ENCODE results near the gene PRKCZ. TPM values are rescaled to one million over a fixed set of nuclear protein-coding genes. Genes with fewer than 3 reads are reported as not detected.
A peak's percentile ranks its signal among the peaks of the same experiment; 100 is the strongest.

Gene PRKCZ
- total and polyA plus RNA-seq, 7 experiments from 2014 or later, result 3.6 to 29.6 (median 24.0) TPM

DNA sequence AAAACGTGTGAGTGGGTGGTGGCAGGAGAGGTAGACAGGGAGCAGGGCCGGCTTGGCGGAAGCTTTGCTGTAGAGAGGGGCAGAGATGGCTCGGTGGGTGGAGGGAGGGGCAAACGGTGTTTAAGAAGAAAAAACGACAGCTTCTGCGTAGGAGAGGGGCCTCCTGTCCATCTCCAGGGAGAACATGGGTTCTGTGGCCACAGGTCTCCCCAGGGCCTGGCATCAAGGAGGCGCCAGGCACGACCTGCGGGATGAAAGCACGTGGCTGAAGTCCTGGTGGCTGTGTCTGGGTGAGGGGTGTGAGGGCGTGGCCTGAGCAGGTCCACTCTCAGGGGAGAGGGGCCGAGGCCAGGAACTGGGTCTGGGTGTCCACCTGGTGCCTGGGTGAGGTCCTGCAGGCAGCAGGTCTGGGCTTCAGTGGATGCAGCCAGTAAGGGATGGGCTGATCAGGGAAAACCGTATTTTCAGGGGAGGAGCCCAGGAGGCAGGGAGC lies 940 bp upstream of the PRKCZ start:
- Histone ChIP-seq H3K27ac (ENCODE audit: low read depth, low read length) (peak overlapping the region; percentile 70), H3K9me3 (ENCODE audit: control insufficient read depth in 2 of 3, low read length in 3 of 3) (no peaks in the 10 kb centered on the region), H3K4me3 (ENCODE audit: low read length) (peak overlapping the region; percentile 73), H3K4me1 (ENCODE audit: control insufficient read depth in 2 of 2, insufficient read depth in 2 of 2, low read length in 2 of 2) (peaks cover 7 to 14% of the 10 kb centered on the region in 2 donors), H3K27me3 (ENCODE audit: control insufficient read depth in 2 of 2, insufficient read depth in 2 of 2, low read length in 2 of 2) (no peaks in the 10 kb centered on the region), H3K36me3 (ENCODE audit: control insufficient read depth in 2 of 3, insufficient read depth in 3 of 3, low read length in 3 of 3) (no peaks in the 10 kb centered on the region)
- ChIA-PET POLR2A (interaction anchor here (0.6 kb wide), 1 partner anchor 80 kb away, joined by 5 read pairs; no protein-coding TSS in a partner anchor), CTCF (interaction anchor here (1.3 kb wide), 1 partner anchor 8 kb away, joined by 5 read pairs; no protein-coding TSS in a partner anchor)
- H3K36me3 Mint-ChIP-seq, result no peaks in the 10 kb centered on the region
- intact Hi-C loops (cut with micrococcal nuclease), result loop anchor here (5.0 to 10.0 kb wide), 2 partner anchors 107 to 144 kb away; no protein-coding TSS in a partner anchor
- H3K27ac Mint-ChIP-seq, result peak overlapping the region in 6 of 9 donors; percentile 5 to 82 (median 50)
- peaks cover 0 to 45% (median 5%) of the 10 kb centered on the region in 5 donors for H3K27me3 Mint-ChIP-seq
- DNase-seq (no peak), ATAC-seq (no peak)
- H3K4me1 Mint-ChIP-seq, result peaks cover 10 to 37% (median 22%) of the 10 kb centered on the region in 7 donors
- H3K9me3 Mint-ChIP-seq, result no peaks in the 10 kb centered on the region
- H3K4me3 Mint-ChIP-seq, result peak overlapping the region; percentile 64 to 89 (median 80)

DNA sequence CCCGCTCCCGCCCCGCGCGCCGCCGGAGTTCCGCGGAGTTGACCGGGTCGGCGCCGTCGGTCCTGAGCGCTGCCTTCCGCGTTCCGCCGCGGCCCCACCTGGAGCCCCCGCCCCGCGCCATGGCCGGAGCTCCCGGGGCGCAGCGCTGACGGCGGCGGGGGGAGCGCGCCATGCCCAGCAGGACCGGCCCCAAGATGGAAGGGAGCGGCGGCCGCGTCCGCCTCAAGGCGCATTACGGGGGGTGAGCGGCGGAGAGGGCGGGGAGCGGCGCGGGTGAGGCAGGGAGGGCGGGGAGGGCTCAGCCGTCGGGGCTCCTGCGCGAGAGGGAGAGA lies 216 bp downstream of the PRKCZ start:
- H3K4me3 ChIP-seq (ENCODE audit: low read length), result peak overlapping the region; percentile 33
- H3K4me1 ChIP-seq (ENCODE audit: control insufficient read depth in 2 of 2, insufficient read depth in 2 of 2, low read length in 2 of 2), result peaks cover 1 to 8% of the 10 kb centered on the region in 2 donors
- peaks cover 0 to 2% (median 0%) of the 10 kb centered on the region in 5 donors for H3K36me3 Mint-ChIP-seq
- H3K27me3 Mint-ChIP-seq, result peaks cover 0 to 42% (median 5%) of the 10 kb centered on the region in 5 donors
- intact Hi-C loops (cut with micrococcal nuclease), result loop anchor here in 1 of 2 donors (1.0 to 2.0 kb wide), 3 partner anchors 83 to 340 kb away; partner anchors contain the start of genes MORN1, RER1 and TMEM52
- peaks cover 8 to 29% (median 16%) of the 10 kb centered on the region in 7 donors for H3K4me1 Mint-ChIP-seq
- H3K27ac Mint-ChIP-seq, result no peak overlapping the region
- peaks cover 0 to 3% (median 0%) of the 10 kb centered on the region in 3 experiments for H3K36me3 ChIP-seq (ENCODE audit: control insufficient read depth in 2 of 3, insufficient read depth in 3 of 3, low read length in 3 of 3)
- POLR2A ChIA-PET, result interaction anchor here (0.6 kb wide), 1 partner anchor 357 kb away, joined by 4 read pairs; no protein-coding TSS in a partner anchor
- H3K27ac ChIP-seq (ENCODE audit: low read depth, low read length), result peak overlapping the region; percentile 57
- H3K27me3 ChIP-seq (ENCODE audit: control insufficient read depth in 2 of 2, insufficient read depth in 2 of 2, low read length in 2 of 2), result no peaks in the 10 kb centered on the region
- no peaks in the 10 kb centered on the region for H3K9me3 ChIP-seq (ENCODE audit: control insufficient read depth in 2 of 3, low read length in 3 of 3)
- no peaks in the 10 kb centered on the region for H3K9me3 Mint-ChIP-seq
- peak overlapping the region in 4 of 10 donors; percentile 45 to 89 (median 65) for H3K4me3 Mint-ChIP-seq
- CTCF ChIA-PET, result no interaction called here
- DNase-seq (peak in 1 of 9 donors; percentile 54), ATAC-seq (peak; percentile 22)

DNA sequence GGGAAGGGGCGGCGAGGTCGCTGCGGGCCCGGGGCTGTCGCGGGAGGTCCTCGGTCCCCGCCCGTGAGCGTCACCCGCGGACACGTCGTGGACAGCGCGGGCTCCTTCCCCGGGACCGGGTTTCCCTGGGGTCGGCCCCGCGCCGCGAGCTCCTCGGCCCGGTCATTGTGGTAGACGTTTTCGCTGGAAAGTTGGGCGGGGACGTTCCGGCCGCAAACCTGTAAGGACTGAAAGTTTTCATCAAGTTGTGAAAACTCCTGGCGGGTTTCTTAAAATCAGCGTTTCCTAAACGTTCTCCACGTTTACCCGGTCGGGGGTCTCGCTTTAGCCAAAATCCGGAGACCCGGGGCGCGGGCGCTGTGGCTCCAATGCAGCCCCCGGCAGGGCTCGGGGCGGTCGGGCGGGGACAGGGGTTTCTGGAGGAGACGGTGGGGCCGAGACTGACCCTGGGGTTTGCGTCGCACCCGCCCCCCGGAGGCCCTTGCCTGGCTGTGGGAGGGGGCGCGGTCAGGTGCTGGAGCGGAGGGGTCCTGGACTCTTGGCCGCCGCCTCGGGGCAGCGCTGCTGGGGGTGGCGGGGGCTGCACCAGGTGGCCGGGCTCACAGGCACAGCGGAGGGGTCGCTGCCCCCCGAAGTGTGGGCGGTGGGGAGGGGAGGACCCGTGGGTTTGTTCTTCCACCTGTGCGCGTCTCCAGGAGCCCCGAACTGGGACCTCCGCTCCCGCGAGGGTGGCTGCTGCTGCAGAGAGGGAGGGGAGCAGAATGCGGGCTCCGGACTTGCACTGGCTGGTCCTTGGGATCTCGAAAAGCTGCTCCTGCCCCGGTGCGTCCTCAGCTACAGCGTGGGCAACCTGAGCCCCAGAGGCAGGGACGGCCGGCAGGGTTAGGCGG lies 827 bp downstream of the PRKCZ start:
- H3K27me3 ChIP-seq (ENCODE audit: control insufficient read depth in 2 of 2, insufficient read depth in 2 of 2, low read length in 2 of 2), result no peaks in the 10 kb centered on the region
- no peak for DNase-seq

DNA sequence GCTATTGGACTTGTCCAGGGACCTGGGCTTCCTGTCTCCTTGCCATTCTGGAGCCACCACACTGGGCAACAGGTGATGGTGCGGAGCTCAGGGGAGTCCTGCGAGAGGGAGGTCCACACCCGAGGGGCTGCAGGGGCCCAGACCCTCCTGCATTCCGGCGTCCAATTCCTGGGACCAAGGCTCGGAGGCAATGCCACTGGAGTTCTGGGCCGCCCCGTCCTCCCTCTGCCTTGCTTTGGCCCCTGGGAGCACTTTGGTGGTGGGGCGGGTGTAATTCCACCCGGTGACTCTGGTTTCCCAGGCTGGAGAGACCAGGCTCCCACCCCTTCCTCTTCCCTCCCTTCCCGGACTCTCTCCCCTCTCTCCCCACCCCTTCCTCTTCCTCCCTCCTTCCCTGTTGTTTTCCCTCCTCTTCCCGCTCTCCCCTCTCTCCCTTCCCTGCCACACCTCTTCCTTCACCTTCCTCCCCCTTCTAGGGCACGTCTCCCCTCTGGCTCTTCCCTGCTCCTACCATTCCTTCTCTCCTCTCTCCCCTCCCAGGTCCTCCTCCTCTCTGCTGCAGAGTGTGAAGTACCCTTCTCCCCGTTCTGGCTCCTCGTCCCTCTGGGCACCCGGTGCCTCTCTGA lies 2.0 kb downstream of the PRKCZ start:
- Mint-ChIP-seq H3K4me1 (peaks cover 4 to 24% (median 11%) of the 10 kb centered on the region in 7 donors), H3K27me3 (peaks cover 0 to 33% (median 5%) of the 10 kb centered on the region in 5 donors), H3K9me3 (no peaks in the 10 kb centered on the region), H3K27ac (no peak overlapping the region), H3K4me3 (peak overlapping the region; percentile 45 to 89 (median 66)), H3K36me3 (peaks cover 0 to 7% (median 0%) of the 10 kb centered on the region in 5 donors)
- DNase-seq (no peak), ATAC-seq (no peak)
- Histone ChIP-seq H3K4me1 (ENCODE audit: control insufficient read depth in 2 of 2, insufficient read depth in 2 of 2, low read length in 2 of 2) (peaks cover 0 to 8% of the 10 kb centered on the region in 2 donors), H3K4me3 (ENCODE audit: low read length) (no peak overlapping the region), H3K36me3 (ENCODE audit: control insufficient read depth in 2 of 3, insufficient read depth in 3 of 3, low read length in 3 of 3) (peaks cover 0 to 16% (median 6%) of the 10 kb centered on the region in 3 experiments), H3K27me3 (ENCODE audit: control insufficient read depth in 2 of 2, insufficient read depth in 2 of 2, low read length in 2 of 2) (no peaks in the 10 kb centered on the region), H3K27ac (ENCODE audit: low read depth, low read length) (no peak overlapping the region), H3K9me3 (ENCODE audit: control insufficient read depth in 2 of 3, low read length in 3 of 3) (no peaks in the 10 kb centered on the region)
- ChIA-PET POLR2A (no interaction called here), CTCF (interaction anchor here (1.4 kb wide), 1 partner anchor 8 kb away, joined by 4 read pairs; no protein-coding TSS in a partner anchor)
- intact Hi-C loops (cut with micrococcal nuclease), result no loop called here

More for the DNA sequence above, 827 bp downstream of the PRKCZ start:
- H3K4me3 Mint-ChIP-seq, result peak overlapping the region in 9 of 10 donors; percentile 45 to 89 (median 69)
- Histone ChIP-seq H3K27ac (ENCODE audit: low read depth, low read length) (peak overlapping the region; percentile 57), H3K36me3 (ENCODE audit: control insufficient read depth in 2 of 3, insufficient read depth in 3 of 3, low read length in 3 of 3) (peaks cover 0 to 9% (median 3%) of the 10 kb centered on the region in 3 experiments), H3K4me1 (ENCODE audit: control insufficient read depth in 2 of 2, insufficient read depth in 2 of 2, low read length in 2 of 2) (peaks cover 0 to 8% of the 10 kb centered on the region in 2 donors), H3K4me3 (ENCODE audit: low read length) (peak overlapping the region; percentile 33), H3K9me3 (ENCODE audit: control insufficient read depth in 2 of 3, low read length in 3 of 3) (no peaks in the 10 kb centered on the region)
- intact Hi-C loops (cut with micrococcal nuclease), result loop anchor here in 1 of 2 donors (1.0 to 2.0 kb wide), 3 partner anchors 82 to 340 kb away; partner anchors contain the start of genes MORN1, RER1 and TMEM52
- H3K27ac Mint-ChIP-seq, result peak overlapping the region in 2 of 9 donors; percentile 28 to 32
- H3K36me3 Mint-ChIP-seq, result peaks cover 0 to 7% (median 0%) of the 10 kb centered on the region in 5 donors
- no peaks in the 10 kb centered on the region for H3K9me3 Mint-ChIP-seq
- ATAC-seq, result no peak
- H3K4me1 Mint-ChIP-seq, result peaks cover 4 to 24% (median 11%) of the 10 kb centered on the region in 7 donors
- POLR2A ChIA-PET, result interaction anchor here (0.6 kb wide), 1 partner anchor 357 kb away, joined by 4 read pairs; no protein-coding TSS in a partner anchor
- CTCF ChIA-PET, result no interaction called here
- H3K27me3 Mint-ChIP-seq, result peaks cover 0 to 36% (median 5%) of the 10 kb centered on the region in 5 donors

DNA sequence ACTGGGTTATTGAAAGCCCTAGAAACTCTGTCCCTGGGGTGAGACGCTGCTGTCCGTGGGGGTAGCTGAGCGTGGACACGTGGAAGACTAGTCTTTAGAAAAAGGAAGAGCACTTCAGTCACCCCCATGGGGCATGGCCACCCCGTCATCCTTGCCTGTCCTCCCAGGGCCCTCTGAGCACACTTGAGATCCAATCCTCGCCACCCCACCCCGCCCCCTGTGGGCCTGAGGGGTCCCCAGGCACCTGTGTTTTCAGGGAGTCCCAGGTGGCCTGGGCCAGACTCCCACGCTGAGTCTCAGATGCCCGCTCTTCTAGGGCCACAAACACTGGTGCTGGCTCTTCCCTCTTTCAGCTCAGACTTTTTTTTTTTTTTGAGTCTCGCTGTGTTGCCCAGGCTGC lies 2.5 kb downstream of the PRKCZ start:
- ChIA-PET CTCF (interaction anchor here (1.4 kb wide), 1 partner anchor 8 kb away, joined by 4 read pairs; no protein-coding TSS in a partner anchor), POLR2A (no interaction called here)
- Mint-ChIP-seq H3K27ac (peak overlapping the region in 1 of 9 donors; percentile 65), H3K4me1 (peaks cover 4 to 24% (median 11%) of the 10 kb centered on the region in 7 donors), H3K4me3 (peak overlapping the region in 8 of 10 donors; percentile 39 to 79 (median 53)), H3K9me3 (no peaks in the 10 kb centered on the region), H3K27me3 (peaks cover 0 to 32% (median 5%) of the 10 kb centered on the region in 5 donors), H3K36me3 (peaks cover 0 to 7% (median 0%) of the 10 kb centered on the region in 5 donors)
- no peak for DNase-seq
- Histone ChIP-seq H3K27me3 (ENCODE audit: control insufficient read depth in 2 of 2, insufficient read depth in 2 of 2, low read length in 2 of 2) (no peaks in the 10 kb centered on the region), H3K9me3 (ENCODE audit: control insufficient read depth in 2 of 3, low read length in 3 of 3) (no peaks in the 10 kb centered on the region), H3K4me1 (ENCODE audit: control insufficient read depth in 2 of 2, insufficient read depth in 2 of 2, low read length in 2 of 2) (peaks cover 0 to 8% of the 10 kb centered on the region in 2 donors), H3K36me3 (ENCODE audit: control insufficient read depth in 2 of 3, insufficient read depth in 3 of 3, low read length in 3 of 3) (peaks cover 0 to 20% (median 6%) of the 10 kb centered on the region in 3 experiments), H3K27ac (ENCODE audit: low read depth, low read length) (no peak overlapping the region), H3K4me3 (ENCODE audit: low read length) (no peak overlapping the region)
- ATAC-seq, result no peak
- intact Hi-C loops (cut with micrococcal nuclease), result no loop called here

DNA sequence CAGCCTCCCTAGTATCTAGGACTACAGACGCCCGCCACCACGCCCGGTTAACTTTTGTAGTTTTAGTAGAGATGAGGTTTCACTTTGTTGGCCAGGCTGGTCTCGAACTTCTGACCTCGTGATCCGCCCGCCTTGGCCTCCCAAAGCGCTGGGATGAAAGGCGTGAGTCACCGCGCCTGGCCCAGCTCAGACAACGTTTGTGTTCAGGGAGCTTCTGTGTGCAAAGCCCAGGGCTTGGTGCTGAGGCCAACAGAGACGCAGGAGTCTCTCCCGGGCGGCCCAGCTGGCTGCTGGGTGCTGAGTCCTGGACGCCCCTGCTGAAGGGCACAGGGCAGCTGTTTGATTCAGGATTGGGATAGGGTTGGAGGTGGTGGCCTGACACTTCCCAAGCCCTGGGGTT lies 3.0 kb downstream of the PRKCZ start:
- POLR2A ChIA-PET, result no interaction called here
- no peak for DNase-seq
- Histone ChIP-seq H3K27ac (ENCODE audit: low read depth, low read length) (no peak overlapping the region), H3K36me3 (ENCODE audit: control insufficient read depth in 2 of 3, insufficient read depth in 3 of 3, low read length in 3 of 3) (peaks cover 0 to 20% (median 6%) of the 10 kb centered on the region in 3 experiments), H3K4me1 (ENCODE audit: control insufficient read depth in 2 of 2, insufficient read depth in 2 of 2, low read length in 2 of 2) (peaks cover 0 to 8% of the 10 kb centered on the region in 2 donors), H3K9me3 (ENCODE audit: control insufficient read depth in 2 of 3, low read length in 3 of 3) (no peaks in the 10 kb centered on the region), H3K27me3 (ENCODE audit: control insufficient read depth in 2 of 2, insufficient read depth in 2 of 2, low read length in 2 of 2) (no peaks in the 10 kb centered on the region), H3K4me3 (ENCODE audit: low read length) (no peak overlapping the region)
- ATAC-seq, result no peak
- intact Hi-C loops (cut with micrococcal nuclease), result no loop called here
- Mint-ChIP-seq H3K27me3 (peaks cover 0 to 29% (median 3%) of the 10 kb centered on the region in 5 donors), H3K36me3 (peaks cover 0 to 7% (median 0%) of the 10 kb centered on the region in 5 donors), H3K4me3 (peak overlapping the region in 7 of 10 donors; percentile 39 to 79 (median 44)), H3K4me1 (peaks cover 4 to 23% (median 11%) of the 10 kb centered on the region in 7 donors), H3K27ac (peak overlapping the region in 1 of 9 donors; percentile 65), H3K9me3 (no peaks in the 10 kb centered on the region)
- CTCF ChIA-PET, result interaction anchor here (1.4 kb wide), 1 partner anchor 9 kb away, joined by 4 read pairs; no protein-coding TSS in a partner anchor
